Gastroesophageal sphincter (tissue), 3 donors: ENCODE data around the gene LSM2.

Experiments used
- EP300 ChIP-seq: sonication (generic); formaldehyde crosslinking; IDR thresholded peaks from one replicate; pipeline ENCODE4 v1.6.1; 2017; ENCODE audit warnings: antibody characterized with exemption, mild to moderate bottlenecking
- POLR2A ChIP-seq, 2 donors: fragments of 450-650 bp; IDR thresholded peaks; one replicate each; pipeline ENCODE4 v1.6.1; 2017; ENCODE audit warnings: antibody characterized with exemption in 2 of 2, mild to moderate bottlenecking in 2 of 2, moderate library complexity in 1 of 2
- POLR2AphosphoS5 ChIP-seq: sonication (generic); formaldehyde crosslinking; IDR thresholded peaks from one replicate; pipeline ENCODE4 v1.6.1; 2017; ENCODE audit warnings: antibody characterized with exemption
- TF ChIP-seq, protein P1 (sequence below), 4 experiments: fragments of 200-600 bp in 2 of 4; fragments of 450-650 bp in 2 of 4; sonication (generic) in 1 of 4; IDR thresholded peaks; one replicate each; pipeline ENCODE4 v1.5.1; 2017 to 2019; ENCODE audit warnings: antibody characterized with exemption in 4 of 4, mild to moderate bottlenecking in 2 of 4, moderate library complexity in 2 of 4

DNA sequence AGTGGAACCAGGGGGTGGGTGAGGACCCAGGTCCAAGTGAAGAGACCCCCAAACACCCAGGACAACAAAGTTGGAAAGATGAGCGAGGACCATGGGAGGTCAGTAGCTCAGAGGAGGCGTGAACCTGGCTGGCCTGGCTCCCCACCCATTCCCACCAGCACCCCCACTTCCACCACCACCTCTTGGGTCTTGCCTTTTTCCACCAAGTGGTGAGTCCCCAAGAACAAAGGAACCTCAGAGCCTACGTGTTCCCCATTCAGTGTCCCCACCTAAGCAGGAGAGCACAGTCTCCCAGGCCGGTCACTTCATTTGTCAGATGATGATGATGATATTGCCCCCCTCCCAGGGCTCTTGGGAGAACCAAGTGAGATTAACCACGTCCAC, 29.1 kb downstream of the LSM2 start:
- TF ChIP-seq, protein P1, sequence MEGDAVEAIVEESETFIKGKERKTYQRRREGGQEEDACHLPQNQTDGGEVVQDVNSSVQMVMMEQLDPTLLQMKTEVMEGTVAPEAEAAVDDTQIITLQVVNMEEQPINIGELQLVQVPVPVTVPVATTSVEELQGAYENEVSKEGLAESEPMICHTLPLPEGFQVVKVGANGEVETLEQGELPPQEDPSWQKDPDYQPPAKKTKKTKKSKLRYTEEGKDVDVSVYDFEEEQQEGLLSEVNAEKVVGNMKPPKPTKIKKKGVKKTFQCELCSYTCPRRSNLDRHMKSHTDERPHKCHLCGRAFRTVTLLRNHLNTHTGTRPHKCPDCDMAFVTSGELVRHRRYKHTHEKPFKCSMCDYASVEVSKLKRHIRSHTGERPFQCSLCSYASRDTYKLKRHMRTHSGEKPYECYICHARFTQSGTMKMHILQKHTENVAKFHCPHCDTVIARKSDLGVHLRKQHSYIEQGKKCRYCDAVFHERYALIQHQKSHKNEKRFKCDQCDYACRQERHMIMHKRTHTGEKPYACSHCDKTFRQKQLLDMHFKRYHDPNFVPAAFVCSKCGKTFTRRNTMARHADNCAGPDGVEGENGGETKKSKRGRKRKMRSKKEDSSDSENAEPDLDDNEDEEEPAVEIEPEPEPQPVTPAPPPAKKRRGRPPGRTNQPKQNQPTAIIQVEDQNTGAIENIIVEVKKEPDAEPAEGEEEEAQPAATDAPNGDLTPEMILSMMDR (IDR thresholded peaks at IDR 0.05) = no peak
- no peak for TF ChIP-seq EP300
- no peak for TF ChIP-seq POLR2A (IDR thresholded peaks at IDR 0.05)
- TF ChIP-seq POLR2AphosphoS5 = no peak
